B cell (primary cell): ENCODE measurements around the gene PNPO. TPM values are rescaled to one million over a fixed set of nuclear protein-coding genes. Genes with fewer than 3 reads are reported as not detected.

Experiments
- ATAC-seq: fragments of 200-7000 bp; cut with Tn5 transposase; one replicate; pipeline ENCODE4 v1.10.0; 2021; ENCODE audit warnings: low read depth, mild to moderate bottlenecking, moderate number of reproducible peaks, moderate library complexity
- CTCF ChIA-PET: fragments of 350-600 bp; sonication (Branson Sonifier 250); formaldehyde crosslinking; loops from one replicate; lab custom pipeline; 2021; ENCODE audit warnings: antibody characterized with exemption, inconsistent platforms; lab: Charles Lee
- POLR2A ChIA-PET: fragments of 350-600 bp; sonication (Branson Sonifier 250); formaldehyde crosslinking; loops from one replicate; lab custom pipeline; 2021; ENCODE audit warnings: antibody characterized with exemption; lab: Charles Lee
- DNase-seq: peaks from one replicate; pipeline ENCODE4 v3.0.0; 2013
- H2AFZ ChIP-seq: 2 replicates; pipeline ENCODE4 v1.6.1; 2012; ENCODE audit warnings: mild to moderate bottlenecking, low read depth, low read length; ENCODE audit not compliant: insufficient read depth, poor library complexity, severe bottlenecking
- H3K27ac ChIP-seq, 2 donors: 1 replicate in 1 of 2; 2 replicates in 1 of 2; pipeline ENCODE4 v1.5.1; 2012 to 2013; ENCODE audit warnings: low read length in 2 of 2, mild to moderate bottlenecking in 2 of 2, moderate library complexity in 1 of 2
- H3K27me3 ChIP-seq, 4 experiments: fragments of 200-600 bp in 1 of 4; sonication (generic) in 1 of 4; replicated peaks in 1 of 4; 1 replicate in 2 of 4; 2 replicates in 2 of 4; pipeline versions ENCODE4 v1.6.1 to v1.7.0; 2013 to 2016; ENCODE audit warnings: low read length in 3 of 4, mild to moderate bottlenecking in 2 of 4, mixed read lengths in 1 of 4, moderate library complexity in 1 of 4; ENCODE audit not compliant: insufficient read depth in 4 of 4, control insufficient read depth in 3 of 4; ENCODE audit errors: control extremely low read depth in 1 of 4
- H3K36me3 ChIP-seq, 2 experiments: replicated peaks in 1 of 2; 1 replicate in 1 of 2; 2 replicates in 1 of 2; pipeline versions ENCODE4 v1.6.1 to v1.7.1; 2013; ENCODE audit warnings: low read length in 1 of 2; ENCODE audit not compliant: insufficient read depth in 2 of 2, control insufficient read depth in 1 of 2; ENCODE audit errors: control extremely low read depth in 1 of 2, extremely low read depth in 1 of 2
- H3K4me1 ChIP-seq, 2 donors: fragments of 200-600 bp in 1 of 2; sonication (generic) in 1 of 2; 1 replicate in 1 of 2; 2 replicates in 1 of 2; pipeline versions ENCODE4 v1.5.1 to v1.6.1; 2013 to 2017; ENCODE audit warnings: low read length in 2 of 2; ENCODE audit not compliant: control insufficient read depth in 2 of 2, insufficient read depth in 2 of 2
- H3K4me2 ChIP-seq: replicated peaks from 2 replicates; pipeline ENCODE3; 2012; ENCODE audit warnings: mild to moderate bottlenecking, low read depth, low read length; ENCODE audit not compliant: poor library complexity, severe bottlenecking
- H3K4me3 ChIP-seq, 5 experiments: fragments of 200-600 bp in 1 of 5; sonication (generic) in 1 of 5; 1 replicate in 3 of 5; 2 replicates in 2 of 5; pipeline versions ENCODE4 v1.5.1 to v1.7.0; 2011 to 2016; ENCODE audit warnings: low read length in 4 of 5, mild to moderate bottlenecking in 4 of 5, low read depth in 2 of 5, control low read depth in 1 of 5, moderate library complexity in 1 of 5; ENCODE audit not compliant: insufficient read depth in 1 of 5; ENCODE audit errors: control extremely low read depth in 1 of 5, extremely low read depth in 1 of 5
- H3K79me2 ChIP-seq: fragments of 200-600 bp; sonication (generic); one replicate; pipeline ENCODE4 v1.6.0; 2016; ENCODE audit warnings: low read length; ENCODE audit not compliant: control insufficient read depth, insufficient read depth
- H3K9ac ChIP-seq: fragments of 200-600 bp; sonication (generic); 2 replicates; pipeline ENCODE4 v1.6.1; 2017; ENCODE audit warnings: mild to moderate bottlenecking, low read length, moderate library complexity
- H3K9me3 ChIP-seq, 3 donors: one replicate each; pipeline versions ENCODE4 v1.6.1 to v1.7.1; 2013; ENCODE audit warnings: low read length in 2 of 3; ENCODE audit not compliant: control insufficient read depth in 2 of 3, insufficient read depth in 1 of 3; ENCODE audit errors: control extremely low read depth in 1 of 3
- H4K20me1 ChIP-seq: 2 replicates; pipeline ENCODE4 v1.6.0; 2012; ENCODE audit warnings: mild to moderate bottlenecking, low read length; ENCODE audit not compliant: insufficient read depth, control insufficient read depth, poor library complexity, severe bottlenecking
- H3K27ac Mint-ChIP-seq: one replicate; pipeline ENCODE4 v1.8.0; 2021; ENCODE audit warnings: mixed read lengths
- H3K27me3 Mint-ChIP-seq: one replicate; pipeline ENCODE4 v1.8.0; 2021; ENCODE audit warnings: mixed read lengths
- H3K4me1 Mint-ChIP-seq: one replicate; pipeline ENCODE4 v1.8.0; 2021; ENCODE audit warnings: mixed read lengths
- H3K4me3 Mint-ChIP-seq: one replicate; pipeline ENCODE4 v1.8.0; 2021; ENCODE audit warnings: mixed read lengths
- H3K9me3 Mint-ChIP-seq: one replicate; pipeline ENCODE4 v1.8.0; 2022; ENCODE audit warnings: mixed read lengths; ENCODE audit not compliant: insufficient read depth
- CTCF ChIP-seq: fragments of 200-600 bp; IDR thresholded peaks from one replicate; pipeline ENCODE4 v1.8.0; 2022; ENCODE audit warnings: antibody characterized with exemption, mild to moderate bottlenecking
- EZH2 ChIP-seq: IDR thresholded peaks from 2 replicates; pipeline ENCODE4 v1.6.1; 2012; ENCODE audit warnings: borderline replicate concordance, low read depth, mild to moderate bottlenecking, moderate library complexity, low read length; ENCODE audit not compliant: insufficient read depth, poor library complexity, severe bottlenecking
- WGBS: methylation state at CpG from one replicate; pipeline ENCODE4 v1.1.5; 2013; ENCODE audit warnings: missing lambda C conversion rate; ENCODE audit not compliant: insufficient coverage; 5-methylcytosine and 5-hydroxymethylcytosine counted together
- intact Hi-C: fragments of 100-400 bp; cut with micrococcal nuclease; formaldehyde crosslinking; loops from one replicate; pipeline ENCODE4 v1.10.0; 2022
- polyA minus RNA-seq: library from RNA; depleted of rRNA, polyadenylated mRNA; stranded (reverse); fragments of >200 nt; gene quantifications from 2 replicates; pipeline ENCODE4 v1.2.3, GENCODE V29; 2012
- polyA plus RNA-seq: library from polyadenylated mRNA; depleted of rRNA; stranded (reverse); fragments of >200 nt; gene quantifications from 2 replicates; pipeline ENCODE4 v1.2.3, GENCODE V29; 2012
- total RNA-seq, 2 donors: library from RNA; stranded (reverse); fragments of 120-200 nt in 1 of 2; gene quantifications; 1 replicate in 1 of 2; 2 replicates in 1 of 2; pipeline versions ENCODE4 v1.2.3 to v1.2.4, GENCODE V29; 2013 to 2022

PNPO gene
- 12.4 and 14.7 TPM in 2 replicates for total RNA-seq
- 12.8 TPM for total RNA-seq (2013)
- 7.3 and 8.0 TPM in 2 replicates for polyA plus RNA-seq
- 7.5 and 7.6 TPM in 2 replicates for polyA minus RNA-seq

- ChIA-PET CTCF (interaction anchor here (1.0 to 5.5 kb wide), 10 partner anchors 8 to 677 kb away, joined by 3 to 44 read pairs (median 4); partner anchors contain the start of genes CDK5RAP3 and SCRN2), POLR2A (interaction anchor here (0.6 to 2.5 kb wide), 7 partner anchors 9 to 1829 kb away, joined by 3 to 18 read pairs (median 3); partner anchors contain the start of genes CDK5RAP3, SNF8 and SP2)
- H3K36me3 ChIP-seq, result peaks cover 0 to 21% of the 10 kb centered on the region in 2 experiments
- peak within 1 kb of the TSS; percentile 89 for H3K9ac ChIP-seq
- TF ChIP-seq CTCF (no peak), EZH2 (no peak)
- peak within 1 kb of the TSS; percentile 63 to 83 for H3K27ac ChIP-seq
- peak within 1 kb of the TSS; percentile 50 to 84 (median 76) for H3K4me3 ChIP-seq
- WGBS, result under 1% methylated on average over 50 of the region's 50 CpGs
- Mint-ChIP-seq H3K27ac (peak within 1 kb of the TSS; percentile 82), H3K4me3 (peak within 1 kb of the TSS; percentile 88), H3K4me1 (peaks cover 31% of the 10 kb centered on the region), H3K9me3 (no peaks in the 10 kb centered on the region), H3K27me3 (no peaks in the 10 kb centered on the region)
- no peaks in the 10 kb centered on the region for H3K27me3 ChIP-seq
- DNase-seq (peak; percentile 94), ATAC-seq (peak; percentile 99)
- H4K20me1 ChIP-seq, result no peaks in the 10 kb centered on the region
- peaks cover 11 to 22% of the 10 kb centered on the region in 2 donors for H3K4me1 ChIP-seq
- no peaks in the 10 kb centered on the region for H3K9me3 ChIP-seq
- peak within 1 kb of the TSS; percentile 91 for H3K4me2 ChIP-seq
- peak within 1 kb of the TSS; percentile 95 for H2AFZ ChIP-seq
- H3K79me2 ChIP-seq, result peaks cover 9% of the 10 kb centered on the region
- intact Hi-C loops, result loop anchor here (1.0 to 2.0 kb wide), 4 partner anchors 8 to 101 kb away; partner anchors contain the start of genes SCRN2 and SP2
Measured at GRCh38 chr17:47941246-47942095, at the start of gene PNPO. Gene PNPO (plus strand): TSS chr17:47941571. CDS start chr17:47941676, 105 bp downstream.
